Neutrophil (primary cell): ENCODE data around the gene ANKRD31.

ENCODE experiments used
- H3K27ac ChIP-seq: fragments of 200-600 bp; sonication (generic); 2 replicates; pipeline ENCODE4 v1.5.1; 2016; ENCODE audit warnings: mild to moderate bottlenecking, moderate library complexity
- H3K27me3 ChIP-seq: fragments of 200-600 bp; sonication (generic); 2 replicates; pipeline ENCODE4 v1.6.0; 2016; ENCODE audit warnings: mild to moderate bottlenecking
- H3K36me3 ChIP-seq: fragments of 200-600 bp; sonication (generic); 2 replicates; pipeline ENCODE4 v1.5.1; 2017
- H3K4me1 ChIP-seq, 2 experiments: fragments of 200-600 bp in 1 of 2; sonication (generic) in 1 of 2; 1 replicate in 1 of 2; 2 replicates in 1 of 2; pipeline versions ENCODE4 v1.5.1 to v1.6.1; 2013 to 2016; ENCODE audit warnings: low read depth in 1 of 2, low read length in 1 of 2, mild to moderate bottlenecking in 1 of 2, moderate library complexity in 1 of 2; ENCODE audit not compliant: control insufficient read depth in 1 of 2, insufficient read depth in 1 of 2
- H3K4me3 ChIP-seq, 2 experiments: fragments of 200-600 bp in 1 of 2; sonication (generic) in 1 of 2; 1 replicate in 1 of 2; 2 replicates in 1 of 2; pipeline ENCODE4 v1.5.1; 2013 to 2016; ENCODE audit warnings: low read depth in 1 of 2, low read length in 1 of 2, mild to moderate bottlenecking in 1 of 2, moderate library complexity in 1 of 2
- H3K9me3 ChIP-seq: fragments of 200-600 bp; sonication (generic); 2 replicates; pipeline ENCODE4 v1.5.1; 2016
- CTCF ChIP-seq: fragments of 200-600 bp; sonication (generic); IDR thresholded peaks from 2 replicates; pipeline ENCODE4 v1.5.1; 2016; ENCODE audit warnings: antibody characterized with exemption

Gene ANKRD31

DNA sequence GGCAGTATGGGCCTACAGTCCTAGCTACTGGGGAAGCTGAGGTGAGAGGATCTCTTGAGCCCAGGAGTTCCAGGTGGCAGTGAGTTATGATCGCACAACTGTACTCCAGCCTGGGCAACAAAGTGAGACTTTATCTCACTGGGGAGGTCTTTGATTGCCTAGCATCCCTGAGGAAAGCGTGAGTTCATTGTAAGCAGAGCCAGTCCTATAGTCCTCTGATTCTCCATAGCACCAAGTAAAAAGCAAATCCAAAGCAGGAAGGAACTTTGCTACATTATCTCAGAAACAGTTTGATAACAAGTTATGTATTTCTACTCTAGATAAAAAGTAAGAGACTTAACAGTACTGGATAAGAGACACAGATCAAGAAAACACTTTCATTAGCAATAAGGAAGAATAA lies 37.6 kb downstream of the ANKRD31 start:
- H3K27me3 ChIP-seq = no peaks in the 10 kb centered on the region
- no peak overlapping the region for H3K27ac ChIP-seq
- no peaks in the 10 kb centered on the region for H3K4me1 ChIP-seq
- H3K4me3 ChIP-seq = no peak overlapping the region
- no peaks in the 10 kb centered on the region for H3K9me3 ChIP-seq
- TF ChIP-seq CTCF = no peak
- no peaks in the 10 kb centered on the region for H3K36me3 ChIP-seq

DNA sequence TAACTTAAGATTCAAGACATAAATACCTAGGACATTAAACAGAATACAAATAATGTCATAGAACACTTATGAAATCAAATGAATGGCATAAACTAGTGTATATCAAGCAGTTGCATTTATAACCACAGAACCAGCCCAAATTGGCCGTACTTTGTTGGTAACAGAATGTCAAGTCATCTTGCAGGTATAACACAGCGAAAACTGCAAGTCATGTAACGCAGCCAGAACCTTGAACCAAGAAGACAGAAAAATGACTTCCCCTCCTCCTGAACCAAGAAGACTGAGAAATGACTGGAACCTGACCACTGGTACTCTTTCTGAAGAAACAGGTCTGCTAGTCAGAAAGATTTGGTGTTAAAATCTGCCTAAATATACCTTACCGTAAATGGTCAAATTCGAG lies 38.9 kb downstream of the ANKRD31 start:
- Histone ChIP-seq H3K9me3 (no peaks in the 10 kb centered on the region), H3K36me3 (no peaks in the 10 kb centered on the region), H3K4me1 (no peaks in the 10 kb centered on the region), H3K4me3 (no peak overlapping the region), H3K27me3 (no peaks in the 10 kb centered on the region), H3K27ac (no peak overlapping the region)
- TF ChIP-seq CTCF = no peak

- Histone ChIP-seq H3K27ac (no peak overlapping the region), H3K36me3 (no peaks in the 10 kb centered on the region), H3K27me3 (no peaks in the 10 kb centered on the region), H3K9me3 (no peaks in the 10 kb centered on the region), H3K4me1 (no peaks in the 10 kb centered on the region), H3K4me3 (no peak overlapping the region)
- no peak for TF ChIP-seq CTCF
Observed at GRCh38 chr5:75192804-75193203, 43.9 kb downstream of the ANKRD31 start.

DNA sequence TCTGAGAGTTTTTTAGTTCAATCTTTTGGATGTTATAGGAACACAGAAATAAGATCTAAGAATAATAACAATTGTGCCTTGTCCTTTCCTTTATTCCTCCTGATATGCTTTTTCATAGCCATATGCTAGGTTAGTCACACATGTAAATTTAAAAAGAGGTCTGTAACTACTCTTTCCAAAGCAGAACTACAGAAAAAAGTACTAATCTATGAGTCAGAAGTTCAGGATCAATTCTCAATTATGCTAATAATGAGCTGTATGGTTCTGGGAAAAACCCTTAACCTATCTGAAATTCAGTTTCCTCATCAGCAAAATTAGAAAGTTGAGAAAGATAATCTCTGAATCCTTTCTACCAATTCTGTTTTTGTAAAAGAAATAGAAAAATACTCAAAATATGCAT lies 44.4 kb downstream of the ANKRD31 start:
- Histone ChIP-seq H3K4me3 (no peak overlapping the region), H3K4me1 (no peaks in the 10 kb centered on the region), H3K36me3 (no peaks in the 10 kb centered on the region), H3K27ac (no peak overlapping the region), H3K27me3 (no peaks in the 10 kb centered on the region), H3K9me3 (no peaks in the 10 kb centered on the region)
- no peak for TF ChIP-seq CTCF

GRCh38 chr5:75190227-75190626 lies 46.5 kb downstream of the ANKRD31 start:
- Histone ChIP-seq H3K27ac (no peak overlapping the region), H3K27me3 (no peaks in the 10 kb centered on the region)
- no peak for TF ChIP-seq CTCF

GRCh38 chr5:75189353-75189752 lies 47.3 kb downstream of the ANKRD31 start:
- no peak overlapping the region for H3K4me3 ChIP-seq
- no peaks in the 10 kb centered on the region for H3K9me3 ChIP-seq
- H3K36me3 ChIP-seq = no peaks in the 10 kb centered on the region
- no peaks in the 10 kb centered on the region for H3K4me1 ChIP-seq
- no peak overlapping the region for H3K27ac ChIP-seq
- TF ChIP-seq CTCF = no peak
- H3K27me3 ChIP-seq = no peaks in the 10 kb centered on the region

More at GRCh38 chr5:75190227-75190626, 46.5 kb downstream of the ANKRD31 start:
- Histone ChIP-seq H3K36me3 (no peaks in the 10 kb centered on the region), H3K4me1 (no peaks in the 10 kb centered on the region), H3K9me3 (no peaks in the 10 kb centered on the region), H3K4me3 (no peak overlapping the region)
